Pulmonary artery endothelial cell (primary cell): ENCODE measurements around the gene OR12D2. TPM values are rescaled to one million over a fixed set of nuclear protein-coding genes. Genes with fewer than 3 reads are reported as not detected.
"Not testable (repeated sequence)": the region's sequence is repeated elsewhere in the genome, so short reads cannot be mapped to it uniquely, and the experiment has no call there.

Experiments used
- DNase-seq: peaks from one replicate; pipeline ENCODE4 v3.0.0-alpha.2; 2011; ENCODE audit warnings: low read depth, low spot score
- total RNA-seq: library from RNA; depleted of rRNA; stranded (reverse); fragments of >200 nt; gene quantifications from 2 replicates; pipeline ENCODE4 v1.2.3, GENCODE V29; 2014

The OR12D2 gene, protein sequence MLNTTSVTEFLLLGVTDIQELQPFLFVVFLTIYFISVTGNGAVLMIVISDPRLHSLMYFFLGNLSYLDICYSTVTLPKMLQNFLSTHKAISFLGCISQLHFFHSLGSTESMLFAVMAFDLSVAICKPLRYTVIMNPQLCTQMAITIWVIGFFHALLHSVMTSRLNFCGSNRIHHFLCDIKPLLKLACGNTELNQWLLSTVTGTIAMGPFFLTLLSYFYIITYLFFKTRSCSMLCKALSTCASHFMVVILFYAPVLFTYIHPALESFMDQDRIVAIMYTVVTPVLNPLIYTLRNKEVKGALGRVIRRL
- not detected in 2 replicates for total RNA-seq

- no peak for DNase-seq
Observed at GRCh38 chr6:29395331-29395730, at the start of gene OR12D2. OR12D2 (plus strand) TSS chr6:29395631; CDS start chr6:29396700, 1,069 bp downstream.

DNA sequence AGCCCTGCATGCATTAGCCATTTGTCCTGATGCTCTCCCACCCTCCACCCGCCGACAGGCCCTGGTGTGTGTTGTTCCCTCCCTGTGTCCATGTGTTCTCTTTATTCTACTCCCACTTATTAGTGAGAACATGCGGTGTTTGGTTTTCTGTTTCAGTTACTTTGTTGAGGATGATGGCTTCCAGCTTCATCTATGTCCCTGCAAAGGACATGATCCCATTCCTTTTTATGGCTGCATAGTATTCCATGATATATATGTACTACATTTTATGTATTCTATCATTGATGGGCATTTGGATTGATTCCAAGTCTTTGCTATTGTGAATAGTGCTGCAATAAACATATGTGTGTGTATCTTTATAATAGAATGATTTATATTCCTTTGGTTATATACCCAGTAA, 46.1 kb upstream of the OR12D2 start:
- DNase-seq = not testable (repeated sequence)

- DNase-seq = no peak
Observed at GRCh38 chr6:29354980-29355379, 40.5 kb upstream of the OR12D2 start.

- DNase-seq = no peak
Observed at GRCh38 chr6:29355603-29356002, 39.8 kb upstream of the OR12D2 start.

- DNase-seq = no peak
Observed at GRCh38 chr6:29368765-29369164, 26.7 kb upstream of the OR12D2 start, which contains the start of gene OR5V1. OR5V1 (minus strand) TSS chr6:29368865; CDS start chr6:29356195, 12,670 bp downstream.

- no peak for DNase-seq
Observed at GRCh38 chr6:29375191-29375590, 20.2 kb upstream of the OR12D2 start, which contains the start of gene OR12D3. OR12D3 (minus strand) TSS chr6:29375291; CDS start chr6:29375287, 4 bp downstream.

DNA sequence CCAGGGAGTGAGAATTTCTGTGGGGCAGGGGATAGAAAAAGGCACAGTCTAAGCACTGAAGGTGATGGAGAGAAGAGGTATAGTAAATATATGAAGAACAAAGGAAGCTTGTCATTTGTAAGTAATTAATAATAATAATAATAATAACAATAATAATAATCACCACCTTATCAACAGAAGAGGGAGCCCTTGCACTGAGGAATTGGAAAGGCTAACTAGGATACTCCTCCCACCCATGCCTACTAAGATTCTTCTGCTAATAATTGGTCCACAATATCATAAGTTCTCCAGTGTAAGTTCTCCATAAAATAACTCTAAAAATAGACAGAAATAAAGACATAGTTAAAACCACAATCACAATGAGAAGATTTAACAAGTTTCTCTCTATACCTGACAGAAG, 19.4 kb upstream of the OR12D2 start:
- DNase-seq = peak; percentile 2

DNA sequence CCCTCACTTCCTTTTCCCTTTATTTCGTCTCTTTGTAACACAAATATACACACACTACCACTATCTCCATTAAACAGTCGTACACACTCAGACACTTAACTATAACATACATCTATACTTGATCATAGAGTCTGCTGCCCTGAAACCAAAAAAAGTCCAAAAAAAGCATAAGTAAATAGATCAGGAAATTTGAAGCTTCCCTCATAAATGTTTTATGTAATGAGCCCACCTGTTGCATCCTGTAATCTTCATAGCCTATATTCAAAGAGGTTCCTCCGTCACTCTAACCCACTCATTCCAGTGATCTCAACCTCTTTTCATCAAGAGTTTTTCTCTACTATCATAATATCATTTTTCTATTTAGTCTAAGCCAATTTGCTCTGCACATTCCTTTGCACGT, 6.9 kb upstream of the OR12D2 start:
- DNase-seq = no peak

- no peak for DNase-seq
Observed at GRCh38 chr6:29399525-29399924, 4.1 kb downstream of the OR12D2 start.

DNA sequence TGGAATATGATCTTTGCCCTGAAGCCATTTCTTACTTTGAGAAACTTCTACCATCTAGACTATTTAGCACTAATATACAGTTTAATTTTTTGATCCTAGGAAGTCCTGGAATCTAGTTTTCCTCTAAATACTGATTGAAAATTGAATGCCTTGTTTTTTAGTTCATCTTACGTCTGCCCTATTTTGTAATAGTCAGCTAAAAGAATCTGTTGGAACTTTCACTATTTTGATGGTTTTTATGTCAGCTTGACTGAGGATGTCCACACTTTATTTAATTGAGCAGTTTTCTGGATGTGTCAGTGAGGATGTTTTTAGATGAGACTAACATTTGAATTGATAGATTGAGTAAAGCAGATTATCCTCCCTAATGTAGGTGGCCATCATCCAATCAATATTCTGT, 8.4 kb downstream of the OR12D2 start:
- no peak for DNase-seq

GRCh38 chr6:29414588-29414987, 19.2 kb downstream of the OR12D2 start, which contains the start of gene OR12D1:
OR12D1 (plus strand) TSS chr6:29414928.
- no peak for DNase-seq

- no peak for DNase-seq
Observed at GRCh38 chr6:29419516-29419915, 24.1 kb downstream of the OR12D2 start.

DNA sequence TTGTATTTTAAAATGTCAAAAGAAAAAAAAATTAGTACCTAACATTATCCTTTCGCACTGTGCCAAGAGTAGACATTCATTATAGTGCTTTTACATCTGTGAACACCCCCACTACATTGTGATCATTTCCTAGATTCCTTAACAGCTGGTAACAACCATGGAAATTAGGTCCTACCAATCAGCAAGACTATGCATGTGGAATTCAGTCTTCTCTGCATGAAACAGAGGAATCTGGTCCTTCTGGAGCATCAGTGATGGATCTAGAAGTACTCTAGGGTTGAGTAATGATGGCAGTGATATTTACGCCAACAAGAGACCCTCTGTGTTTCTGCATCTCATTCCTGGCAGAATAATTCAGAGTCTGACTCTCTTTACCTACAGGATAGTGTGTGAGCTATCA, 28.7 kb downstream of the OR12D2 start:
- no peak for DNase-seq

- DNase-seq = no peak
Observed at GRCh38 chr6:29424575-29424974, 29.1 kb downstream of the OR12D2 start.

DNA sequence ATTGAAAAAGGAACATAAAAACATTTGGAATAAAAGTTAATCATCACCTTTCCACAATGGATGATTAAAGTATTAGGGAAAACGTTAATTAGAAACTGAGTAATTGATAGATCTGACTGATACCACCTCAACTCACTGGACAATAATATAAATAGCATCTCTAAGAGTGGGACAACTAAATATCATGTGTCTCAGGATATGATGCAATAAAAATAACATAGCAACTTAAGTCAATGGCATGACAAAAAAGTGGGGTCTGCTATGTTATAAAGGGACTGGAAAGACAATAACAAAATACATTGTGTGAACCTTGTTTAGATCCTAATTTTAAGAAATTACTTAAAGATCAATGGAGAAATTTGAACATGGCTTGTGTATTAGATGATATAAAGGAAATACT, 29.6 kb downstream of the OR12D2 start:
- no peak for DNase-seq

DNA sequence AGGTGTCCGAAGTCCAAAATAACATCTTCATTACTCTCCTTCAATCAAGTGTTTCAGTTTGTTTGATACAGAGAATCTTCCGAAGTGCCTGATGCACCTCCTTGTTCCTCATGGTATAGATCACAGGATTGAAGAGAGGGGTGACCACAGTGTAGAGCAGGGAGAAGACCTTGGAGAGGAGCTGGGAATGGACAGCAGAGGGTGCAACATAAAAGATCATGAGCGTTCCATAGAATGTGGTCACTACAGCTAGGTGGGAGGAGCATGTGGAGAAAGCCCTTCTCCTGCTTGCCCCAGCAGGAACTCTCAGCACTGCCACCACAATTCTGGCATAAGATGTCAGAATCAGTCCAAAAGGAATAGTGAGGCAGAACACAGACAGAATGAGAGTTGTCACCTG, 31.2 kb downstream of the OR12D2 start:
- no peak for DNase-seq

- not testable (repeated sequence) for DNase-seq
Observed at GRCh38 chr6:29436730-29437129, 41.3 kb downstream of the OR12D2 start.

- DNase-seq = no peak
Observed at GRCh38 chr6:29439006-29439405, 43.6 kb downstream of the OR12D2 start, which contains the start of gene OR10C1. OR10C1 (plus strand) TSS chr6:29439306; CDS start chr6:29440016, 710 bp downstream.

DNA sequence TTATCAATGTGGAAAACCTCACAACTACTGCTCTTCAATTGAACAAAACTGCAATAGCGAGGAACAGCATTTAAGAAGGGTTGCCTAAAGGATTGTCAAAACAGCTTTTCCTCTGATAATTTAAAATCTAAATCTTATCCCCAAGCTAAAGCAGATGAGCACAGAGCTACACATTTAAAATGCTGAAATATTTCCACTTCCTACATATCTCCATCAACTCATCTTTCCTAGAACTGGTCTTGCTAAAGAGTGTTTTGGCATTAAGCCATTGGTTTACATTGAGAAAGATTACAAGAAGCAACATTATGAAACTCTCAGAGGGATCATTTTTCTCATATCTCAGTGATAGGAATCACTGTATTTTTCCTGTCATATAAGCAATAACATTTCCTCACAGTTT, 47.3 kb downstream of the OR12D2 start:
- DNase-seq = no peak

GRCh38 chr6:29444031-29444430, 48.6 kb downstream of the OR12D2 start:
- DNase-seq = not testable (repeated sequence)
